ENCODE data around the gene CDCP1. TPM values are rescaled to one million over a fixed set of nuclear protein-coding genes. Genes with fewer than 3 reads are reported as not detected.

CDCP1 gene
- total and polyA plus RNA-seq, 4 donors, result 0.33 to 8.9 (median 3.0) TPM

GRCh38 chr3:45176912-45177311, 30.7 kb upstream of the CDCP1 start:
- no peaks in the 10 kb centered on the region for H3K27me3 ChIP-seq (ENCODE audit: control insufficient read depth in 1 of 2, insufficient read depth in 2 of 2, low read length in 1 of 2)
- no peak overlapping the region for H3K27ac ChIP-seq (ENCODE audit: low read depth in 1 of 2, low read length in 2 of 2)
- intact Hi-C loops (cut with DNase I), result no loop called here
- H3K4me3 ChIP-seq (ENCODE audit: low read length in 2 of 2), result no peak overlapping the region
- no peak for ATAC-seq (ENCODE audit: low FRiP score)
- H3K36me3 ChIP-seq (ENCODE audit: control insufficient read depth in 1 of 2, insufficient read depth in 2 of 2, low read length in 1 of 2), result no peaks in the 10 kb centered on the region
- no peaks in the 10 kb centered on the region for H3K9me3 ChIP-seq (ENCODE audit: control insufficient read depth, low read length)
- 61 to 78% methylated on average over 4 of the region's 4 CpGs for WGBS, 2 donors
- no peaks in the 10 kb centered on the region for H3K4me1 ChIP-seq (ENCODE audit: control insufficient read depth in 1 of 2, insufficient read depth in 2 of 2, low read length in 2 of 2)
- DNase-seq, result no peak

DNA sequence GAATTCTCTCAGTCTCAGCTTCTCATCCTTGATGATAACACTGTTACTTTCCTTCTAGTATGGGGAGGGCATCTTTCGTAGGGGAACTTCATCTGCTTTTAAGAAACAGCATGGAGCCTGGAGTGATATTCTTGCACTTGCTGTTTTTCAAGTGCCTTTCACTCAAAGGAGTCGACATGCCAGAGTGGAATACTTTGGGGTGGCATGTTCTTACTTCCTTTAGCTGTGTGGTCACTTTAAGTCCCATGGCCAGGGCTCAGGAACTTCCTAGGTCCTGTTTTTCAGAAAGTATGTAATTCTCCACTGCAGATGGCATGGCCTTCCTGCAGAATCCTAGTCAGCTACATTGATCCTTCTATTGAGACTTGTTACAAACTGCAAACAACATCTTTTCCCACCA, 28.1 kb upstream of the CDCP1 start:
- Histone ChIP-seq H3K36me3 (ENCODE audit: control insufficient read depth in 1 of 2, insufficient read depth in 2 of 2, low read length in 1 of 2) (no peaks in the 10 kb centered on the region), H3K27ac (ENCODE audit: low read depth in 1 of 2, low read length in 2 of 2) (no peak overlapping the region), H3K27me3 (ENCODE audit: control insufficient read depth in 1 of 2, insufficient read depth in 2 of 2, low read length in 1 of 2) (no peaks in the 10 kb centered on the region), H3K4me3 (ENCODE audit: low read length in 2 of 2) (no peak overlapping the region), H3K4me1 (ENCODE audit: control insufficient read depth in 1 of 2, insufficient read depth in 2 of 2, low read length in 2 of 2) (no peaks in the 10 kb centered on the region), H3K9me3 (ENCODE audit: control insufficient read depth, low read length) (no peaks in the 10 kb centered on the region)
- DNase-seq (no peak), ATAC-seq (ENCODE audit: low FRiP score) (no peak)
- WGBS, 2 donors, result 31 to 41% methylated on average over 2 of the region's 2 CpGs
- intact Hi-C loops (cut with DNase I), result no loop called here

DNA sequence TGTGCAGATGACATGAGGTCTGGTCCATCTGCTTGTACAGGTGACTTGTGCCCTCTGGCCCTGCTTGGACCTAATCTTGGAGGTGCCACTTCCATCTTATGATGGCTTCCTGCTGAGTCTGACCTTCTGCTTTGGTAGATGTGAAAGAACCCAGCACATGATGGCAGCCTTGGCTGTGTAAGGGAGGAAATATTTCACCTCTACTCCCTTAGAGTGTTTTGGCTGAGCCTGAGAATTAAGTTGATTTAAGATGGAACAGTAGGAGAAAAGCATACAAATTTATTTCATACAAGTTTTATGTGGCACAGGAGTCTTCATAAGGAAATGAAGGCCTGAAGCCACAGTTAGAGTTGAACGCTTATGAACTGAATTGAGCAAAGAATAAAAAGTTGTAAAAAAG, 27.6 kb upstream of the CDCP1 start:
- ATAC-seq (ENCODE audit: low FRiP score) (no peak), DNase-seq (no peak)
- intact Hi-C loops (cut with DNase I), result no loop called here
- Histone ChIP-seq H3K27ac (ENCODE audit: low read depth in 1 of 2, low read length in 2 of 2) (no peak overlapping the region), H3K4me1 (ENCODE audit: control insufficient read depth in 1 of 2, insufficient read depth in 2 of 2, low read length in 2 of 2) (no peaks in the 10 kb centered on the region), H3K27me3 (ENCODE audit: control insufficient read depth in 1 of 2, insufficient read depth in 2 of 2, low read length in 1 of 2) (no peaks in the 10 kb centered on the region), H3K36me3 (ENCODE audit: control insufficient read depth in 1 of 2, insufficient read depth in 2 of 2, low read length in 1 of 2) (no peaks in the 10 kb centered on the region), H3K4me3 (ENCODE audit: low read length in 2 of 2) (no peak overlapping the region), H3K9me3 (ENCODE audit: control insufficient read depth, low read length) (no peaks in the 10 kb centered on the region)
- 92 to 93% methylated on average over 1 of the region's 1 CpG for WGBS, 2 donors

DNA sequence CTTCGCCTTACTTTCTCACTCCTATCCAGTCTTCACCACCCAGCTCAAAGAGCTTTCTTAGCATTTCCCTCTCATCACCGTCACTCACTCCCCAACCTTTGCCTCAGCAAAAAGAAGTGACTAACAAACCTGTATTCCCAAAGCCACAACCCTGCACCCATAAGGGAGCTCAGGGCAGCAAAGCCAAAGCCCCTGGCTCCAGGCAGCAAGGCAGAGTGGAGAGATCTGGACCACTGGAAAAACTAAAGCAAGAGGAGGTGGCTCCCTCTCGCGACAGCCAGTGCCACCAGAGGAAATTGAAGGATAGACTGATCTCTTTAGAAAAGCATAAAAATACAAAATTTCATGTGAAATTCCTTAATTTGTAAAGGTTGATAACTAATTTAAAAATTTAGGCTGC, 25.1 kb upstream of the CDCP1 start:
- WGBS, 2 donors, result 85 to 92% methylated on average over 3 to 4 of the region's 4 CpGs
- H3K36me3 ChIP-seq (ENCODE audit: control insufficient read depth in 1 of 2, insufficient read depth in 2 of 2, low read length in 1 of 2), result no peaks in the 10 kb centered on the region
- H3K4me3 ChIP-seq (ENCODE audit: low read length in 2 of 2), result no peak overlapping the region
- no peak overlapping the region for H3K27ac ChIP-seq (ENCODE audit: low read depth in 1 of 2, low read length in 2 of 2)
- no peaks in the 10 kb centered on the region for H3K27me3 ChIP-seq (ENCODE audit: control insufficient read depth in 1 of 2, insufficient read depth in 2 of 2, low read length in 1 of 2)
- no peaks in the 10 kb centered on the region for H3K4me1 ChIP-seq (ENCODE audit: control insufficient read depth in 1 of 2, insufficient read depth in 2 of 2, low read length in 2 of 2)
- intact Hi-C loops (cut with DNase I), result no loop called here
- DNase-seq (no peak), ATAC-seq (ENCODE audit: low FRiP score) (no peak)
- H3K9me3 ChIP-seq (ENCODE audit: control insufficient read depth, low read length), result no peaks in the 10 kb centered on the region

- WGBS, 2 donors, result 28 to 33% methylated on average over 3 of the region's 3 CpGs
- Histone ChIP-seq H3K36me3 (ENCODE audit: control insufficient read depth in 1 of 2, insufficient read depth in 2 of 2, low read length in 1 of 2) (no peaks in the 10 kb centered on the region), H3K27me3 (ENCODE audit: control insufficient read depth in 1 of 2, insufficient read depth in 2 of 2, low read length in 1 of 2) (no peaks in the 10 kb centered on the region), H3K4me3 (ENCODE audit: low read length in 2 of 2) (no peak overlapping the region), H3K4me1 (ENCODE audit: control insufficient read depth in 1 of 2, insufficient read depth in 2 of 2, low read length in 2 of 2) (no peaks in the 10 kb centered on the region), H3K27ac (ENCODE audit: low read depth in 1 of 2, low read length in 2 of 2) (no peak overlapping the region), H3K9me3 (ENCODE audit: control insufficient read depth, low read length) (no peaks in the 10 kb centered on the region)
- intact Hi-C loops (cut with DNase I), result no loop called here
- ATAC-seq (ENCODE audit: low FRiP score) (no peak), DNase-seq (peak in 1 of 2 donors; percentile 73)
Measured at GRCh38 chr3:45170096-45170495, 23.9 kb upstream of the CDCP1 start.

DNA sequence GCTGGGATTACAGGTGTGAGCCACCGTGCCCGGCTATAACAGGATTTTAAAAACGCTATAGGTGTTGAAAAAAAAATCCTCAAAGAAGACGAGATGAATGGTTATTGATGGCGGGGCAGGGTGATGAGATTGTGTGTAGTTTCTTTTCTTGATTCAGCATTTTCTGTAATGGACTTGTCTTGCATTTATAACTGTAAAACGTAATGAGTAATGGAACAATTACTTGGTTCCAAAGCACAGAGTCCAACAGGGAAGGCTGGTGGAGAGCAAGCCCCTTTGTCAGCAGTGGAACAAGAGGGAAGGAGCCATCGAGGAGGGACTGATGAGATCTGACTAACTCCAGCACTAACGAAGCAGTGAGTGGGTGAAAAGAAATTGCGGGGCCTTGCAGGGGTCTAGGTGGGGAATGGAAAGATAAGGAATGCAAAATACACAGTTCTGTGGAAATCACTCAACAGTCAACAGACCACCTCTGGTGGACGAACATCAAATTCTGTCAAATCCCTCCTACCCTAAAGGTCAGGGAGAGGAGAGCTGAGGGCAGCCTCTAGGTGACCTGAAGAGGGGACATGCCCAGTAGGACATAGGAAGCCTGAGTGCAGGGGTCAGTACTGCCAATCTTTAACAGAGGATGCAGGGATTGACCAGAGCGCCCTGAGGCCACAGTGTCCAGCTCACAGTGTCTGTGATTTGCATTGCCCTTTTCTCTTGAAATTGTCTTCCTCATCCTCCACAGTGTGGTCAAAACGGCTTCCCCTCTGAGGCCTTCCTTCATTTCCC, 23.1 kb upstream of the CDCP1 start:
- 91 to 92% methylated on average over 12 of the region's 12 CpGs for WGBS, 2 donors
- no peak for ATAC-seq (ENCODE audit: low FRiP score)
- intact Hi-C loops (cut with DNase I), result loop anchor here in 1 of 2 donors (5.0 kb wide), 1 partner anchor 42 kb away; no protein-coding TSS in a partner anchor

GRCh38 chr3:45168451-45168850, 22.3 kb upstream of the CDCP1 start:
- no peak overlapping the region for H3K4me3 ChIP-seq (ENCODE audit: low read length in 2 of 2)
- intact Hi-C loops (cut with DNase I), result loop anchor here in 1 of 2 donors (5.0 kb wide), 1 partner anchor 41 kb away; no protein-coding TSS in a partner anchor
- no peaks in the 10 kb centered on the region for H3K27me3 ChIP-seq (ENCODE audit: control insufficient read depth in 1 of 2, insufficient read depth in 2 of 2, low read length in 1 of 2)
- no peak for DNase-seq
- no peaks in the 10 kb centered on the region for H3K36me3 ChIP-seq (ENCODE audit: control insufficient read depth in 1 of 2, insufficient read depth in 2 of 2, low read length in 1 of 2)
- H3K27ac ChIP-seq (ENCODE audit: low read depth in 1 of 2, low read length in 2 of 2), result no peak overlapping the region
- H3K9me3 ChIP-seq (ENCODE audit: control insufficient read depth, low read length), result no peaks in the 10 kb centered on the region
- no peaks in the 10 kb centered on the region for H3K4me1 ChIP-seq (ENCODE audit: control insufficient read depth in 1 of 2, insufficient read depth in 2 of 2, low read length in 2 of 2)
- ATAC-seq (ENCODE audit: low FRiP score), result no peak
- 68 to 73% methylated on average over 4 of the region's 4 CpGs for WGBS, 2 donors

More for the DNA sequence above, 23.1 kb upstream of the CDCP1 start:
- Histone ChIP-seq H3K4me1 (ENCODE audit: control insufficient read depth in 1 of 2, insufficient read depth in 2 of 2, low read length in 2 of 2) (no peaks in the 10 kb centered on the region), H3K27ac (ENCODE audit: low read depth in 1 of 2, low read length in 2 of 2) (peak overlapping the region in 1 of 2 donors; percentile 10), H3K27me3 (ENCODE audit: control insufficient read depth in 1 of 2, insufficient read depth in 2 of 2, low read length in 1 of 2) (no peaks in the 10 kb centered on the region), H3K36me3 (ENCODE audit: control insufficient read depth in 1 of 2, insufficient read depth in 2 of 2, low read length in 1 of 2) (no peaks in the 10 kb centered on the region), H3K4me3 (ENCODE audit: low read length in 2 of 2) (no peak overlapping the region), H3K9me3 (ENCODE audit: control insufficient read depth, low read length) (no peaks in the 10 kb centered on the region)
- no peak for DNase-seq

DNA sequence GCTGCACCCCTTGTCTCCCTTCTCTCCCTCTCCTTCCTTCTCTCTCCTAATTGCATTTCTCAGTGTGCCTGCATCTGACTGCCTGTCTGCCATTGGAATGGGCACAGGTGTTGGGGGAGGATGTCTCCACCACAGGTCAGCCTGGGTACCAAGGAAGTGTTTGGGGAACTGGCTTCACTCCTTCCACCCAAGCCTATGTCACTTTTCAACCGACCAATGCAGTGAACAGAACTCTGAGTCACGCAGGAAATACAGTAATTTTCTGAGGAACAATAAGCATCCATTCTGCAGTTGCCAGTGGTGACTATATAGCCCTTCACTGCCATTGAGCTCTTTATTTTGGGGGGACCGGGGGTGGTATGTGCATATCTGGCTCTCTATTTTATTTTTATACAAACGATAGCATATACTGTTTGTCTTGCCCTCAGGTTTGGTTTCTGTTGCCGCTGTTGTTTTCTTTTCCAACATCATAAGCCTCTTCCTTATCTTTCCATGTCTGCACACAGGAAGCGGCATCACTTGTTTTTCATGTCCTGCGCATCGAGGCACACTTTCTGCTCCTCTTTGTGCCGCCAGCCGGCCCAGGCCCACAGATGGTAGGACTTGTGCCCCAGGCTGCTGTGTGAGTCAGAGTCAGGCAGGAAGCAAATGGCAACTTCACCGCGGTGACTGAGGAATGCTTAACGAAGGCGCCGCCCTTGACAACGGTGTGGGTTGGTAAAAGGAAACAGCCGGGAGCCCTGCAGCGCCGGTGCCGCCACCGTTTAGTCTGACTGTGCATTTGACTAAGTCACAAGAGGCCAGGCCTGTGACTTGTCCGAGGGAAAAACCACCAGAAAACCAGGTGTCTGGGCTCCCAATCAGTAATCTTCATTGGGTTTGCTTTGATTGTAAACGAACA, 21.1 kb upstream of the CDCP1 start:
- intact Hi-C loops (cut with DNase I), result loop anchor here in 1 of 2 donors (5.0 kb wide), 1 partner anchor 40 kb away; no protein-coding TSS in a partner anchor
- peak; percentile 93 to 94 for DNase-seq
- peak; percentile 77 for ATAC-seq (ENCODE audit: low FRiP score)
- H3K27ac ChIP-seq (ENCODE audit: low read depth in 1 of 2, low read length in 2 of 2), result peak overlapping the region in 1 of 2 donors; percentile 45
- H3K4me1 ChIP-seq (ENCODE audit: control insufficient read depth in 1 of 2, insufficient read depth in 2 of 2, low read length in 2 of 2), result no peaks in the 10 kb centered on the region
- no peaks in the 10 kb centered on the region for H3K36me3 ChIP-seq (ENCODE audit: control insufficient read depth in 1 of 2, insufficient read depth in 2 of 2, low read length in 1 of 2)
- no peak overlapping the region for H3K4me3 ChIP-seq (ENCODE audit: low read length in 2 of 2)
- 17 to 21% methylated on average over 23 of the region's 23 CpGs for WGBS, 2 donors
- H3K27me3 ChIP-seq (ENCODE audit: control insufficient read depth in 1 of 2, insufficient read depth in 2 of 2, low read length in 1 of 2), result no peaks in the 10 kb centered on the region
- H3K9me3 ChIP-seq (ENCODE audit: control insufficient read depth, low read length), result no peaks in the 10 kb centered on the region
